AG04450 (cell line): ENCODE measurements around the gene M6PR. TPM values are rescaled to one million over a fixed set of nuclear protein-coding genes. Genes with fewer than 3 reads are reported as not detected.
"Not testable (repeated sequence)": the region's sequence is repeated elsewhere in the genome, so short reads cannot be mapped to it uniquely, and the experiment has no call there.

Experiments
- CTCF ChIA-PET: fragments of 300-600, 350-600 bp; formaldehyde crosslinking; extraction: SDS; loops from one replicate; lab custom pipeline; 2022; ENCODE audit warnings: antibody characterized with exemption, inconsistent platforms; lab: Charles Lee
- POLR2A ChIA-PET: fragments of 350-600 bp; formaldehyde crosslinking; extraction: SDS; loops from one replicate; lab custom pipeline; 2021; ENCODE audit warnings: antibody characterized with exemption, inconsistent platforms; lab: Yijun Ruan, JAX
- DNase-seq: peaks from one replicate; pipeline ENCODE4 v3.0.0-alpha.2; 2011; ENCODE audit warnings: low read depth, low spot score
- H3K27ac ChIP-seq: one replicate; pipeline ENCODE4 v1.5.1; 2012; ENCODE audit warnings: low read depth, low read length, control low read depth
- H3K27me3 ChIP-seq: one replicate; pipeline ENCODE4 v1.6.0; 2012; ENCODE audit warnings: low read length; ENCODE audit not compliant: control insufficient read depth, insufficient read depth
- H3K4me3 ChIP-seq: 2 replicates; pipeline ENCODE4 v1.5.1; 2011; ENCODE audit warnings: mild to moderate bottlenecking, low read depth, low read length, control low read depth
- H3K9me3 ChIP-seq: 2 replicates; pipeline ENCODE4 v1.5.1; 2012; ENCODE audit warnings: low read length; ENCODE audit not compliant: control insufficient read depth, insufficient read depth
- polyA plus RNA-seq: library from polyadenylated mRNA; depleted of rRNA; stranded (reverse); fragments of >200 nt; gene quantifications from 2 replicates; pipeline ENCODE4 v1.2.3, GENCODE V29; 2011
- TF ChIP-seq, protein P1 (sequence below): IDR thresholded peaks from 2 replicates; pipeline ENCODE4 v1.5.1; 2011; ENCODE audit warnings: low read depth, low read length, control low read depth, inconsistent platforms

M6PR gene
- polyA plus RNA-seq, 1 experiment = 106 TPM

DNA sequence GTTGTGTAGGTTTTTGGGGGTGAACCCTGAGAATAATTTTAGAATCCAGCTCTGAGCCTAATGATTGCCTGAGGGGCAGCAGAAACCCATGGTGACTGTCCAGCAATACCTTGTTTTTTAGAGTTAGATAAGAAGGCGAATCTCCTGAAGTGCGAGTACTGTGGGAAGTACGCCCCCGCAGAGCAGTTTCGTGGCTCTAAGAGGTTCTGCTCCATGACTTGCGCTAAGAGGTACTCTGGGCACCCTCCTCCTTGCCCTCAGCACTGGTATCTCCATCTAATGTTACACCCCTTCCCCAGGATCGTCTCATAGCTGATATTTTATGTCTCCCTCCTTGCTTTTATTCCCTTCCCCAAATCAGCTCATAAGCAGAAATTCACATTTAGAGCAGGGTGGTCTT is 12.7 kb downstream of the M6PR start:
- DNase-seq = no peak
- Histone ChIP-seq H3K27ac (no peak overlapping the region), H3K9me3 (no peaks in the 10 kb centered on the region), H3K4me3 (no peak overlapping the region), H3K27me3 (no peaks in the 10 kb centered on the region)
- ChIA-PET POLR2A (no interaction called here), CTCF (no interaction called here)
- TF ChIP-seq, protein P1, sequence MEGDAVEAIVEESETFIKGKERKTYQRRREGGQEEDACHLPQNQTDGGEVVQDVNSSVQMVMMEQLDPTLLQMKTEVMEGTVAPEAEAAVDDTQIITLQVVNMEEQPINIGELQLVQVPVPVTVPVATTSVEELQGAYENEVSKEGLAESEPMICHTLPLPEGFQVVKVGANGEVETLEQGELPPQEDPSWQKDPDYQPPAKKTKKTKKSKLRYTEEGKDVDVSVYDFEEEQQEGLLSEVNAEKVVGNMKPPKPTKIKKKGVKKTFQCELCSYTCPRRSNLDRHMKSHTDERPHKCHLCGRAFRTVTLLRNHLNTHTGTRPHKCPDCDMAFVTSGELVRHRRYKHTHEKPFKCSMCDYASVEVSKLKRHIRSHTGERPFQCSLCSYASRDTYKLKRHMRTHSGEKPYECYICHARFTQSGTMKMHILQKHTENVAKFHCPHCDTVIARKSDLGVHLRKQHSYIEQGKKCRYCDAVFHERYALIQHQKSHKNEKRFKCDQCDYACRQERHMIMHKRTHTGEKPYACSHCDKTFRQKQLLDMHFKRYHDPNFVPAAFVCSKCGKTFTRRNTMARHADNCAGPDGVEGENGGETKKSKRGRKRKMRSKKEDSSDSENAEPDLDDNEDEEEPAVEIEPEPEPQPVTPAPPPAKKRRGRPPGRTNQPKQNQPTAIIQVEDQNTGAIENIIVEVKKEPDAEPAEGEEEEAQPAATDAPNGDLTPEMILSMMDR = no peak

DNA sequence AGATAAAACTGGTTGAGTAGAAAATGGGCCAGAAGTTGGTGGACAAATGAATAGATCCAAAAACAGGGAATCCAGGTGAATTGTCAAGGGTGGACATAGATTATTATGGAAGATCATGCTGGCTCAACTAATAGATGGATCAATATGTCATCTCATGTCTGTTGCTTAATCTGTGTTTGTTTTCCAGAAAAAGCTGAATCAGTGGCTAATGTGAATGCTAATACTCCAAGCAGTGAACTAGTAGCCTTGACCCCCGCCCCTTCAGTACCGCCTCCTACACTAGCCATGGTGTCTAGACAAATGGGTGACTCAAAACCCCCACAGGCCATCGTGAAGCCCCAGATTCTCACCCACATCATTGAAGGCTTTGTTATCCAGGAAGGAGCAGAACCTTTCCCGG is 15.4 kb downstream of the M6PR start:
- H3K9me3 ChIP-seq, POLR2A ChIA-PET, H3K27me3 ChIP-seq, H3K27ac ChIP-seq, CTCF ChIA-PET, DNase-seq, H3K4me3 ChIP-seq: not testable (repeated sequence)

DNA sequence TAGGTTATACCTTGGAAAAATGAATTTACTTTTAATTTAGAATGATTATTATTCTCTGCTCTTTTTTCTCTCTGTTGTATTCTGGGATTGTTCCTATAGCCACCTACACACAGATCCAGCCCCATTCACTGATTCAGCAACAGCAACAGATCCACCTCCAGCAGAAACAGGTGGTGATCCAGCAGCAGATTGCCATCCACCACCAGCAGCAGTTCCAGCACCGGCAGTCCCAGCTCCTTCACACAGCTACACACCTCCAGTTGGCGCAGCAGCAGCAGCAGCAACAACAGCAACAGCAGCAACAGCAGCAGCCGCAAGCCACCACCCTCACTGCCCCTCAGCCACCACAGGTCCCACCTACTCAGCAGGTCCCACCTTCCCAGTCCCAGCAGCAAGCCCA is 17.0 kb downstream of the M6PR start:
- H3K27ac ChIP-seq, H3K27me3 ChIP-seq, POLR2A ChIA-PET, H3K9me3 ChIP-seq, CTCF ChIA-PET, DNase-seq, H3K4me3 ChIP-seq: not testable (repeated sequence)

DNA sequence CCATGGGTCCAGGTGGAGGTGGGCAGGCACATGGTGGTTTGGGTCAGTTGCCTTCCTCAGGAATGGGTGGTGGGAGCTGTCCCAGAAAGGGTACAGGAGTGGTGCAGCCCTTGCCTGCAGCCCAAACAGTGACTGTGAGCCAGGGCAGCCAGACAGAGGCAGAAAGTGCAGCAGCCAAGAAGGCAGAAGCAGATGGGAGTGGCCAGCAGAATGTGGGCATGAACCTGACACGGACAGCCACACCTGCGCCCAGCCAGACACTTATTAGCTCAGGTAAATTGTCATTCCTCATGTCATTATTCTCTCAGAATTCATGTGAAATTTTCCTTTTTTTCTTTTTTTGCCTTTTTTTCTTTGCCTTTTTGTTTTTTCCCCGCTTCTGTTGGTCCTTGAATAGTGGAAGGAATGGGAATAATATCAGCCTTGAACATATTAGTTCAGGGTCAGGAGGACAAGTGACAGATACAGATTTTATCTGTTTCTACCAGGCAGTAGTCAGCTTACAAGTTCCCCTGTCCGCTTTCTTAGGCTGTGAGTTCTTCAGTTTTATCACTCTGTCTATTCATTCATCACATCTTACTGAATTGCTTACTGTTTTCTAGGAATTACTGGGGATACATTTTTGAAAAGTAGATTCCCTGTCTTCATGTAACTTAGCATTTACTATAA is 18.7 kb downstream of the M6PR start:
- H3K9me3 ChIP-seq, H3K27me3 ChIP-seq, H3K4me3 ChIP-seq, H3K27ac ChIP-seq, CTCF ChIA-PET, DNase-seq, POLR2A ChIA-PET: not testable (repeated sequence)

DNA sequence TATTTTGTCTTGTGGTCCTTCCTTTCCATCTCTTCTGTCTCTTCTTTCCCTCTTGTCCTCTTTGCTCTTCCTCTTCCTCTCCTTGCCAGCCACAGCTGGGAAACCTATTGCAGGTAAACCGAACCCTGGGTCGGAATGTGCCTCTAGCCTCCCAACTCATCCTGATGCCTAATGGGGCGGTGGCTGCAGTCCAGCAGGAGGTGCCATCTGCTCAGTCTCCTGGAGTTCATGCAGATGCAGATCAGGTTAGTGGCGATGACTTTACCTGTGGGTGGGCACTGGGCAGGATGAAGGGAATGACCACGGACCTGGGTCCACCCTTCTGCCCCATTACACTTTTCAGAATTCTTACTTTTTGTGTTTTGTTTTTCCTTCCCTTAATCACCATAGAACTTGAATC is 26.9 kb downstream of the M6PR start:
- CTCF ChIA-PET = no interaction called here
- Histone ChIP-seq H3K27ac (no peak overlapping the region), H3K9me3 (no peaks in the 10 kb centered on the region), H3K27me3 (no peaks in the 10 kb centered on the region), H3K4me3 (no peak overlapping the region)
- TF ChIP-seq, protein P1 = no peak
- no peak for DNase-seq
- POLR2A ChIA-PET = no interaction called here

DNA sequence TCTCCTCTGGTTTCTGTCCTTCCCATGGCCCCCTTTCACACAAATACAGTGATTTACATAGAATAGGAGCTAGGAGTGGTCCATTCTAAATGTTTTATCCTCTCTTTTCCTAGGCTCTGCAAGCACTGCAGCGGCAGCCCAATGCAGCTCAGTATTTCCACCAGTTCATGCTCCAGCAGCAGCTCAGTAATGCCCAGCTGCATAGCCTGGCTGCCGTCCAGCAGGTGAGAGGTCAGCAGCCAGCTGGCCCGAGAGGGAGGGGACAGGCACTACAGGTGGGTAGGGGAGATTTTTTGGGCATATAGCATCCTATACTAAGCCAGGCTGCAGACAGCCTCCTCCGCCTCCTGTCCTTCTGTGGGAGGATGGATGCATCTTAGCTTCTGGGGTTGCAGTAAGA is 29.8 kb downstream of the M6PR start:
- POLR2A ChIA-PET, DNase-seq, H3K9me3 ChIP-seq, H3K27ac ChIP-seq, H3K27me3 ChIP-seq, H3K4me3 ChIP-seq: not testable (repeated sequence)
- CTCF ChIA-PET = interaction anchor here (4.4 kb wide), 1 partner anchor 29 kb away, joined by 24 read pairs; no protein-coding TSS in a partner anchor

DNA sequence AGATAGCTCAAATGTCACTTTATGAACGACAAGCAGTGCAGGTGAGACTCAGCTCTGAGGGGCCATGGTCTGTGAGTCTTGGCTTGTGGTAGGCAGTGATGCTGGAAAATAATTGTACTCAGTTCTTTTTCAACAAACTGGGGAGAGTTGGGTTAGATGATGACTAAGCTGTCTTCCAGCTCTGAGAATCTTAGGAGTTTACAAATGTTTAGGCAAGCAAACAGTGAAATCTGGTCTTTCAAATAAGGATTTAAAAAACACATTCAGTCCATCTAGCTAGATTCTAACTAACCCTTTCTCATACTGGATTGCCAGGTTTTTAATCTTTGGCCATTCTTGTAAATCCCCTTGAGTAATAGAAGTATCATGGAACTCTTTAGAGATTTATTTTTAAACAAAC is 31.7 kb downstream of the M6PR start:
- ChIA-PET CTCF (interaction anchor here (0.7 to 4.4 kb wide), 5 partner anchors 21 to 236 kb away, joined by 3 to 24 read pairs (median 4); partner anchors contain the start of gene M6PR), POLR2A (interaction anchor here (0.9 kb wide), 1 partner anchor 32 kb away, joined by 3 read pairs; the partner anchor contains the start of gene M6PR)
- Histone ChIP-seq H3K27me3 (no peaks in the 10 kb centered on the region), H3K4me3 (no peak overlapping the region), H3K27ac (no peak overlapping the region), H3K9me3 (no peaks in the 10 kb centered on the region)
- DNase-seq = no peak
- TF ChIP-seq, protein P1 = no peak
